ENCODE results near the gene THSD4. TPM values are rescaled to one million over a fixed set of nuclear protein-coding genes. Genes with fewer than 3 reads are reported as not detected.

Gene THSD4
- total RNA-seq, 1 donor from 2014 or later, result 66.8 TPM

GRCh38 chr15:71679793-71680353 lies 564.6 kb downstream of the THSD4 start:
- intact Hi-C loops (cut with DNase I), result no loop called here
- no peak for TF ChIP-seq CTCF (IDR thresholded peaks at IDR 0.05)
- TF ChIP-seq POLR2AphosphoS5 (IDR thresholded peaks at IDR 0.05; ENCODE audit: insufficient read depth in 1 of 2, low read depth in 1 of 2), result peak in 1 of 2 donors; percentile 90
- TF ChIP-seq POLR2A (IDR thresholded peaks at IDR 0.05), result no peak
- peak in 1 of 2 donors; percentile 84 for DNase-seq (ENCODE audit: extremely low spot score in 2 of 2)
- no peak overlapping the region for H3K4me3 ChIP-seq
- H3K4me1 ChIP-seq, result peaks cover 60% of the 10 kb centered on the region
- peak overlapping the region; percentile 66 for H3K27ac ChIP-seq
- H3K36me3 ChIP-seq, result no peaks in the 10 kb centered on the region
- H3K9me3 ChIP-seq, result no peaks in the 10 kb centered on the region
- H3K27me3 ChIP-seq, result no peaks in the 10 kb centered on the region

GRCh38 chr15:71682001-71682400 lies 566.7 kb downstream of the THSD4 start:
- H3K27me3 ChIP-seq, result no peaks in the 10 kb centered on the region
- H3K4me1 ChIP-seq, result peaks cover 60% of the 10 kb centered on the region
- intact Hi-C loops (cut with DNase I), result no loop called here
- H3K9me3 ChIP-seq, result no peaks in the 10 kb centered on the region
- H3K27ac ChIP-seq, result peak overlapping the region; percentile 66
- DNase-seq (ENCODE audit: extremely low spot score in 2 of 2), result peak in 1 of 2 donors; percentile 49
- H3K36me3 ChIP-seq, result no peaks in the 10 kb centered on the region
- no peak for TF ChIP-seq POLR2A (IDR thresholded peaks at IDR 0.05)
- TF ChIP-seq CTCF (IDR thresholded peaks at IDR 0.05), result no peak
- TF ChIP-seq POLR2AphosphoS5 (IDR thresholded peaks at IDR 0.05; ENCODE audit: insufficient read depth in 1 of 2, low read depth in 1 of 2), result no peak
- no peak overlapping the region for H3K4me3 ChIP-seq

GRCh38 chr15:71683411-71684274 lies 568.4 kb downstream of the THSD4 start:
- no peaks in the 10 kb centered on the region for H3K36me3 ChIP-seq
- peak in 1 of 2 donors; percentile 52 for DNase-seq (ENCODE audit: extremely low spot score in 2 of 2)
- intact Hi-C loops (cut with DNase I), result no loop called here
- H3K4me1 ChIP-seq, result peaks cover 58% of the 10 kb centered on the region
- no peaks in the 10 kb centered on the region for H3K27me3 ChIP-seq
- TF ChIP-seq POLR2A (IDR thresholded peaks at IDR 0.05), result no peak
- TF ChIP-seq CTCF (IDR thresholded peaks at IDR 0.05), result no peak
- no peak for TF ChIP-seq POLR2AphosphoS5 (IDR thresholded peaks at IDR 0.05; ENCODE audit: insufficient read depth in 1 of 2, low read depth in 1 of 2)
- no peak overlapping the region for H3K27ac ChIP-seq
- no peak overlapping the region for H3K4me3 ChIP-seq
- H3K9me3 ChIP-seq, result no peaks in the 10 kb centered on the region

DNA sequence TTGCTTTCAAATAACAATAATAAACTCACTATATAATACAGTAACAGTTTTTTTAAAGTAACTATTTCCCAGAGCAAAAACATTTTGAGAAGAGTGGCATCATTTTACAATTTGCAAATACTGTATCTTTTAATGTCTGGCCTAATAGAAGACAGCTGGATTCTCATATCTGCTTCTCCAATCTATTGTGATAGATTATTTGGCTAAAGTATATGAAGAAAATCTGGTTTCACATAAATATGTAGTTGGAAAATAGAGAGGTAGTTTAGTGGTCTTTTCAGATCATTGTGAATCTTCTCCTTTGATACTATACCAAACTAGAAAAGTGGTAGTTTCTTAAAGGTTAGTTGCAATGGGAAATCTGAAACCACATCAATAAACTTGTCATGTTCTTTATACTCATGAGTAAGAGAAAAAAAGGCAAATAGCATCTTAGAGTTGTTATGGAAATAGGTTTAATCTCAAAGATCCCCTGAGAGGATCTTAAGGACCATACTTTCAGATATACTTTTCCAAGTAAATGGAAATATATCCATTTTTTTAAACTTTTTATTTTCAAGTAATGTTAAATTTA lies 570.2 kb downstream of the THSD4 start:
- Histone ChIP-seq H3K4me1 (peaks cover 46% of the 10 kb centered on the region), H3K36me3 (no peaks in the 10 kb centered on the region), H3K9me3 (no peaks in the 10 kb centered on the region), H3K4me3 (no peak overlapping the region), H3K27me3 (no peaks in the 10 kb centered on the region), H3K27ac (no peak overlapping the region)
- DNase-seq (ENCODE audit: extremely low spot score in 2 of 2), result no peak
- TF ChIP-seq CTCF (IDR thresholded peaks at IDR 0.05) (no peak), POLR2AphosphoS5 (IDR thresholded peaks at IDR 0.05; ENCODE audit: insufficient read depth in 1 of 2, low read depth in 1 of 2) (no peak), POLR2A (IDR thresholded peaks at IDR 0.05) (no peak)
- intact Hi-C loops (cut with DNase I), result no loop called here
